SK-N-SH (cell line): Measurements from ENCODE around the gene SORL1. TPM values are rescaled to one million over a fixed set of nuclear protein-coding genes. Genes with fewer than 3 reads are reported as not detected.

ENCODE experiments used
- CTCF ChIA-PET: fragments of 300-600, 350-600 bp; formaldehyde crosslinking; extraction: SDS; loops from one replicate; lab custom pipeline; 2021; lab: Yijun Ruan, JAX
- POLR2A ChIA-PET: fragments of 350-600 bp; sonication (Branson Sonifier 250); formaldehyde crosslinking; extraction: SDS; loops from one replicate; lab custom pipeline; 2020; ENCODE audit warnings: antibody characterized with exemption, inconsistent platforms; lab: Yijun Ruan, JAX
- DNase-seq: peaks from one replicate; pipeline ENCODE4 v3.0.0; 2012
- H2AFZ ChIP-seq: fragments of 200-600 bp; sonication (generic); 2 replicates; pipeline ENCODE4 v1.8.1; 2016; ENCODE audit warnings: antibody characterized with exemption, mild to moderate bottlenecking, low read depth
- H3F3A ChIP-seq: fragments of 200-600 bp; sonication (generic); replicated peaks from 2 replicates; pipeline ENCODE3; 2016; ENCODE audit warnings: antibody characterized with exemption, mild to moderate bottlenecking; ENCODE audit not compliant: insufficient read depth
- H3K27ac ChIP-seq, 2 experiments: fragments of 200-500 bp in 1 of 2; fragments of 200-600 bp in 1 of 2; sonication (Bioruptor generic) in 1 of 2; sonication (generic), shearing (Covaris generic) in 1 of 2; 2 replicates each; pipeline versions ENCODE4 v1.5.1 to v1.6.1; 2014 to 2016; ENCODE audit warnings: low read depth in 2 of 2, inconsistent platforms in 1 of 2, low read length in 1 of 2, mild to moderate bottlenecking in 1 of 2, mixed read lengths in 1 of 2
- H3K27me3 ChIP-seq: fragments of 200-600 bp; sonication (generic), shearing (Covaris generic); 2 replicates; pipeline ENCODE4 v1.6.1; 2016; ENCODE audit warnings: mixed run types; ENCODE audit not compliant: insufficient read depth
- H3K36me3 ChIP-seq, 2 experiments: fragments of 200-500 bp in 1 of 2; fragments of 200-600 bp in 1 of 2; sonication (Bioruptor generic) in 1 of 2; sonication (generic) in 1 of 2; replicated peaks in 1 of 2; 2 replicates each; pipeline versions ENCODE3 to v1.5.1; 2014 to 2016; ENCODE audit warnings: low read length in 1 of 2, mild to moderate bottlenecking in 1 of 2; ENCODE audit not compliant: insufficient read depth in 2 of 2, control insufficient read depth in 1 of 2
- H3K4me1 ChIP-seq, 2 experiments: fragments of 200-500 bp in 1 of 2; fragments of 200-600 bp in 1 of 2; sonication (Bioruptor generic) in 1 of 2; sonication (generic), shearing (Covaris generic) in 1 of 2; 2 replicates each; pipeline versions ENCODE4 v1.5.1 to v1.6.1; 2014 to 2016; ENCODE audit warnings: low read depth in 1 of 2, low read length in 1 of 2, mixed run types in 1 of 2; ENCODE audit not compliant: insufficient read depth in 2 of 2, control insufficient read depth in 1 of 2
- H3K4me2 ChIP-seq: fragments of 200-600 bp; sonication (generic), shearing (Covaris generic); 2 replicates; pipeline ENCODE4 v1.6.1; 2017; ENCODE audit warnings: mixed run types
- H3K4me3 ChIP-seq, 2 experiments: fragments of 200-500 bp in 1 of 2; fragments of 200-600 bp in 1 of 2; sonication (Bioruptor generic) in 1 of 2; sonication (generic), shearing (Covaris generic) in 1 of 2; 2 replicates each; pipeline versions ENCODE4 v1.5.1 to v1.8.1; 2014 to 2016; ENCODE audit warnings: low read depth in 2 of 2, inconsistent platforms in 1 of 2, low read length in 1 of 2, mild to moderate bottlenecking in 1 of 2, mixed read lengths in 1 of 2, moderate library complexity in 1 of 2
- H3K79me2 ChIP-seq: fragments of 200-600 bp; sonication (generic); 2 replicates; pipeline ENCODE4 v1.8.1; 2017; ENCODE audit warnings: mild to moderate bottlenecking; ENCODE audit not compliant: insufficient read depth
- H3K9ac ChIP-seq: fragments of 200-600 bp; sonication (generic); 2 replicates; pipeline ENCODE4 v1.6.1; 2017; ENCODE audit warnings: mixed run types
- H3K9me2 ChIP-seq: fragments of 200-600 bp; sonication (generic); 2 replicates; pipeline ENCODE4 v1.6.1; 2017; ENCODE audit warnings: mixed run types
- H3K9me3 ChIP-seq: fragments of 200-600 bp; sonication (generic); 2 replicates; pipeline ENCODE4 v1.6.1; 2017; ENCODE audit warnings: mixed run types, mild to moderate bottlenecking, moderate library complexity
- H4K20me1 ChIP-seq: fragments of 200-600 bp; sonication (generic); 2 replicates; pipeline ENCODE4 v1.6.1; 2017; ENCODE audit warnings: mild to moderate bottlenecking, mixed run types; ENCODE audit not compliant: insufficient read depth
- CHD2 ChIP-seq: fragments of 150-350 bp; IDR thresholded peaks from 2 replicates; pipeline ENCODE4 v1.6.1; 2018; ENCODE audit warnings: low read length; ENCODE audit not compliant: partially characterized antibody
- ELF1 ChIP-seq: IDR thresholded peaks from 2 replicates; pipeline ENCODE4 v1.4.0; 2012
- FOXJ3 ChIP-seq: sonication (generic); formaldehyde crosslinking; IDR thresholded peaks from 2 replicates; pipeline ENCODE4 v1.5.1; 2020; ENCODE audit warnings: mild to moderate bottlenecking, missing genetic modification reagents
- GABPA ChIP-seq: IDR thresholded peaks from 2 replicates; pipeline ENCODE4 v1.4.0; 2012; ENCODE audit warnings: low read depth, mild to moderate bottlenecking
- JUND ChIP-seq: IDR thresholded peaks from 2 replicates; pipeline ENCODE4 v1.4.0; 2012
- MAX ChIP-seq: IDR thresholded peaks from 2 replicates; pipeline ENCODE4 v1.4.0; 2012; ENCODE audit warnings: low read depth
- MXI1 ChIP-seq: IDR thresholded peaks from 2 replicates; pipeline ENCODE4 v1.6.1; 2012; ENCODE audit warnings: mild to moderate bottlenecking, low read depth, low read length, improper control_type of control experiment
- NFIC ChIP-seq: IDR thresholded peaks from 2 replicates; pipeline ENCODE4 v1.4.0; 2012; ENCODE audit warnings: borderline replicate concordance
- NRF1 ChIP-seq: IDR thresholded peaks from 2 replicates; pipeline ENCODE4 v1.6.1; 2012; ENCODE audit warnings: low read depth, mild to moderate bottlenecking, low read length
- PBX3 ChIP-seq: IDR thresholded peaks from 2 replicates; pipeline ENCODE4; 2012
- RAD21 ChIP-seq: IDR thresholded peaks from 2 replicates; pipeline ENCODE4 v1.6.1; 2012; ENCODE audit warnings: mild to moderate bottlenecking, low read length
- RCOR1 ChIP-seq: fragments of 150-350 bp; IDR thresholded peaks from 2 replicates; pipeline ENCODE4 v1.6.1; 2017; ENCODE audit warnings: antibody characterized with exemption, low read length
- RFX5 ChIP-seq: IDR thresholded peaks from 2 replicates; pipeline ENCODE4 v1.6.1; 2012; ENCODE audit warnings: mild to moderate bottlenecking, improper control_type of control experiment, low read length
- RXRA ChIP-seq: IDR thresholded peaks from 2 replicates; pipeline ENCODE4 v1.4.0; 2012; ENCODE audit warnings: low read depth, mild to moderate bottlenecking, borderline replicate concordance
- SIN3A ChIP-seq: IDR thresholded peaks from 2 replicates; pipeline ENCODE4 v1.6.1; 2012; ENCODE audit warnings: low read depth, mild to moderate bottlenecking, low read length, moderate library complexity, borderline replicate concordance
- SMC3 ChIP-seq: IDR thresholded peaks from 2 replicates; pipeline ENCODE4 v1.6.1; 2012; ENCODE audit warnings: low read depth, low read length, improper control_type of control experiment
- TAF1 ChIP-seq: IDR thresholded peaks from 2 replicates; pipeline ENCODE4 v1.6.1; 2012; ENCODE audit warnings: low read depth, mild to moderate bottlenecking, low read length, moderate library complexity, borderline replicate concordance
- USF1 ChIP-seq: IDR thresholded peaks from 2 replicates; pipeline ENCODE4 v1.4.0; 2012; ENCODE audit warnings: low read depth, borderline replicate concordance
- USF2 ChIP-seq: fragments of 150-350 bp; IDR thresholded peaks from 2 replicates; pipeline ENCODE4 v1.6.1; 2017; ENCODE audit warnings: antibody characterized with exemption, low read length, low read depth, borderline replicate concordance
- WGBS: methylation state at CpG from one replicate; pipeline ENCODE4 v1.1.6; 2017; ENCODE audit warnings: low lambda C conversion rate; 5-methylcytosine and 5-hydroxymethylcytosine counted together
- polyA plus RNA-seq, 3 experiments: library from polyadenylated mRNA; depleted of rRNA; stranded (reverse); fragments of >200 nt; gene quantifications; 2 replicates each; pipeline ENCODE4 v1.2.3, GENCODE V29; 2012

The SORL1 gene
- polyA plus RNA-seq, 1 of the 3 experiments (the other 2 are of a cell fraction): 7.1 TPM

GRCh38 chr11:121414141-121414913 is 37.8 kb upstream of the SORL1 start:
- WGBS: 91% methylated on average over 2 of the region's 2 CpGs

GRCh38 chr11:121415856-121416255 is 36.3 kb upstream of the SORL1 start:
- no peaks in the 10 kb centered on the region for H3K9me2 ChIP-seq
- WGBS: 24% methylated on average over 1 of the region's 1 CpG
- no peaks in the 10 kb centered on the region for H3K27me3 ChIP-seq
- H3K4me2 ChIP-seq: no peak overlapping the region
- no peak overlapping the region for H3K4me3 ChIP-seq
- H2AFZ ChIP-seq: no peak overlapping the region
- CTCF ChIA-PET: no interaction called here
- DNase-seq: no peak
- POLR2A ChIA-PET: no interaction called here
- no peaks in the 10 kb centered on the region for H3K79me2 ChIP-seq
- H3K36me3 ChIP-seq: no peaks in the 10 kb centered on the region
- no peak overlapping the region for H3K9ac ChIP-seq
- H3F3A ChIP-seq: no peaks in the 10 kb centered on the region
- H3K9me3 ChIP-seq: no peaks in the 10 kb centered on the region
- H3K4me1 ChIP-seq: no peaks in the 10 kb centered on the region; a peak in 1 of 4 replicates
- H3K27ac ChIP-seq: no peak overlapping the region
- no peaks in the 10 kb centered on the region for H4K20me1 ChIP-seq
- TF ChIP-seq USF1 (no peak), RAD21 (no peak), SIN3A (no peak), NFIC (no peak), GABPA (no peak), RCOR1 (no peak), JUND (no peak), CHD2 (no peak), NRF1 (no peak), PBX3 (no peak), FOXJ3 (CRISPR knock-in tag) (no peak), MXI1 (no peak), RXRA (no peak), MAX (no peak), TAF1 (no peak), RFX5 (no peak)

More at GRCh38 chr11:121414141-121414913, 37.8 kb upstream of the SORL1 start:
- no peaks in the 10 kb centered on the region for H3K36me3 ChIP-seq
- no peak overlapping the region for H3K4me2 ChIP-seq
- no peaks in the 10 kb centered on the region for H3F3A ChIP-seq
- no peaks in the 10 kb centered on the region for H3K9me3 ChIP-seq
- POLR2A ChIA-PET: interaction anchor here (0.5 kb wide), 1 partner anchor 15 kb away, joined by 3 read pairs; no protein-coding TSS in a partner anchor
- TF ChIP-seq USF2 (no peak), RXRA (no peak), SMC3 (no peak), MAX (no peak), PBX3 (no peak), NFIC (no peak), ELF1 (no peak)
- TF ChIP-seq, all 33 proteins: peak for 0
- Histone ChIP-seq H3K4me3 (no peak overlapping the region), H4K20me1 (no peaks in the 10 kb centered on the region), H3K27ac (no peak overlapping the region), H3K79me2 (no peaks in the 10 kb centered on the region), H3K27me3 (no peaks in the 10 kb centered on the region), H3K4me1 (no peaks in the 10 kb centered on the region; a peak in 1 of 4 replicates), H3K9ac (no peak overlapping the region), H2AFZ (no peak overlapping the region), H3K9me2 (no peaks in the 10 kb centered on the region)
- DNase-seq: no peak
- CTCF ChIA-PET: interaction anchor here (0.6 to 1.2 kb wide), 4 partner anchors 56 to 451 kb away, joined by 3 read pairs; no protein-coding TSS in a partner anchor
